B cell (primary cell): ENCODE data around the gene MIOX. TPM values are rescaled to one million over a fixed set of nuclear protein-coding genes. Genes with fewer than 3 reads are reported as not detected.

Experiments
- ATAC-seq: fragments of 200-7000 bp; cut with Tn5 transposase; one replicate; pipeline ENCODE4 v1.10.0; 2021; ENCODE audit warnings: low read depth, mild to moderate bottlenecking, moderate number of reproducible peaks, moderate library complexity
- CTCF ChIA-PET: fragments of 350-600 bp; sonication (Branson Sonifier 250); formaldehyde crosslinking; loops from one replicate; lab custom pipeline; 2021; ENCODE audit warnings: antibody characterized with exemption, inconsistent platforms; lab: Charles Lee
- POLR2A ChIA-PET: fragments of 350-600 bp; sonication (Branson Sonifier 250); formaldehyde crosslinking; loops from one replicate; lab custom pipeline; 2021; ENCODE audit warnings: antibody characterized with exemption; lab: Charles Lee
- DNase-seq: peaks from one replicate; pipeline ENCODE4 v3.0.0; 2013
- H2AFZ ChIP-seq: 2 replicates; pipeline ENCODE4 v1.6.1; 2012; ENCODE audit warnings: mild to moderate bottlenecking, low read depth, low read length; ENCODE audit not compliant: insufficient read depth, poor library complexity, severe bottlenecking
- H3K27ac ChIP-seq, 2 donors: 1 replicate in 1 of 2; 2 replicates in 1 of 2; pipeline ENCODE4 v1.5.1; 2012 to 2013; ENCODE audit warnings: low read length in 2 of 2, mild to moderate bottlenecking in 2 of 2, moderate library complexity in 1 of 2
- H3K27me3 ChIP-seq, 4 experiments: fragments of 200-600 bp in 1 of 4; sonication (generic) in 1 of 4; replicated peaks in 1 of 4; 1 replicate in 2 of 4; 2 replicates in 2 of 4; pipeline versions ENCODE4 v1.6.1 to v1.7.0; 2013 to 2016; ENCODE audit warnings: low read length in 3 of 4, mild to moderate bottlenecking in 2 of 4, mixed read lengths in 1 of 4, moderate library complexity in 1 of 4; ENCODE audit not compliant: insufficient read depth in 4 of 4, control insufficient read depth in 3 of 4; ENCODE audit errors: control extremely low read depth in 1 of 4
- H3K36me3 ChIP-seq, 2 experiments: replicated peaks in 1 of 2; 1 replicate in 1 of 2; 2 replicates in 1 of 2; pipeline versions ENCODE4 v1.6.1 to v1.7.1; 2013; ENCODE audit warnings: low read length in 1 of 2; ENCODE audit not compliant: insufficient read depth in 2 of 2, control insufficient read depth in 1 of 2; ENCODE audit errors: control extremely low read depth in 1 of 2, extremely low read depth in 1 of 2
- H3K4me1 ChIP-seq, 2 donors: fragments of 200-600 bp in 1 of 2; sonication (generic) in 1 of 2; 1 replicate in 1 of 2; 2 replicates in 1 of 2; pipeline versions ENCODE4 v1.5.1 to v1.6.1; 2013 to 2017; ENCODE audit warnings: low read length in 2 of 2; ENCODE audit not compliant: control insufficient read depth in 2 of 2, insufficient read depth in 2 of 2
- H3K4me2 ChIP-seq: replicated peaks from 2 replicates; pipeline ENCODE3; 2012; ENCODE audit warnings: mild to moderate bottlenecking, low read depth, low read length; ENCODE audit not compliant: poor library complexity, severe bottlenecking
- H3K4me3 ChIP-seq, 5 experiments: fragments of 200-600 bp in 1 of 5; sonication (generic) in 1 of 5; 1 replicate in 3 of 5; 2 replicates in 2 of 5; pipeline versions ENCODE4 v1.5.1 to v1.7.0; 2011 to 2016; ENCODE audit warnings: low read length in 4 of 5, mild to moderate bottlenecking in 4 of 5, low read depth in 2 of 5, control low read depth in 1 of 5, moderate library complexity in 1 of 5; ENCODE audit not compliant: insufficient read depth in 1 of 5; ENCODE audit errors: control extremely low read depth in 1 of 5, extremely low read depth in 1 of 5
- H3K79me2 ChIP-seq: fragments of 200-600 bp; sonication (generic); one replicate; pipeline ENCODE4 v1.6.0; 2016; ENCODE audit warnings: low read length; ENCODE audit not compliant: control insufficient read depth, insufficient read depth
- H3K9ac ChIP-seq: fragments of 200-600 bp; sonication (generic); 2 replicates; pipeline ENCODE4 v1.6.1; 2017; ENCODE audit warnings: mild to moderate bottlenecking, low read length, moderate library complexity
- H3K9me3 ChIP-seq, 3 donors: one replicate each; pipeline versions ENCODE4 v1.6.1 to v1.7.1; 2013; ENCODE audit warnings: low read length in 2 of 3; ENCODE audit not compliant: control insufficient read depth in 2 of 3, insufficient read depth in 1 of 3; ENCODE audit errors: control extremely low read depth in 1 of 3
- H4K20me1 ChIP-seq: 2 replicates; pipeline ENCODE4 v1.6.0; 2012; ENCODE audit warnings: mild to moderate bottlenecking, low read length; ENCODE audit not compliant: insufficient read depth, control insufficient read depth, poor library complexity, severe bottlenecking
- H3K27ac Mint-ChIP-seq: one replicate; pipeline ENCODE4 v1.8.0; 2021; ENCODE audit warnings: mixed read lengths
- H3K27me3 Mint-ChIP-seq: one replicate; pipeline ENCODE4 v1.8.0; 2021; ENCODE audit warnings: mixed read lengths
- H3K4me1 Mint-ChIP-seq: one replicate; pipeline ENCODE4 v1.8.0; 2021; ENCODE audit warnings: mixed read lengths
- H3K4me3 Mint-ChIP-seq: one replicate; pipeline ENCODE4 v1.8.0; 2021; ENCODE audit warnings: mixed read lengths
- H3K9me3 Mint-ChIP-seq: one replicate; pipeline ENCODE4 v1.8.0; 2022; ENCODE audit warnings: mixed read lengths; ENCODE audit not compliant: insufficient read depth
- EZH2 ChIP-seq: IDR thresholded peaks from 2 replicates; pipeline ENCODE4 v1.6.1; 2012; ENCODE audit warnings: borderline replicate concordance, low read depth, mild to moderate bottlenecking, moderate library complexity, low read length; ENCODE audit not compliant: insufficient read depth, poor library complexity, severe bottlenecking
- WGBS: methylation state at CpG from one replicate; pipeline ENCODE4 v1.1.5; 2013; ENCODE audit warnings: missing lambda C conversion rate; ENCODE audit not compliant: insufficient coverage; 5-methylcytosine and 5-hydroxymethylcytosine counted together
- intact Hi-C: fragments of 100-400 bp; cut with micrococcal nuclease; formaldehyde crosslinking; loops from one replicate; pipeline ENCODE4 v1.10.0; 2022
- polyA plus RNA-seq: library from polyadenylated mRNA; depleted of rRNA; stranded (reverse); fragments of >200 nt; gene quantifications from 2 replicates; pipeline ENCODE4 v1.2.3, GENCODE V29; 2012
- total RNA-seq, 2 donors: library from RNA; stranded (reverse); fragments of 120-200 nt in 1 of 2; gene quantifications; 1 replicate in 1 of 2; 2 replicates in 1 of 2; pipeline versions ENCODE4 v1.2.3 to v1.2.4, GENCODE V29; 2013 to 2022
- TF ChIP-seq, protein P1 (sequence below): fragments of 200-600 bp; IDR thresholded peaks from one replicate; pipeline ENCODE4 v1.8.0; 2022; ENCODE audit warnings: antibody characterized with exemption, mild to moderate bottlenecking

MIOX gene
- total and polyA plus RNA-seq, 2 donors (not counting 1 experiment from before 2014, with no cell fraction given) = 0.88 TPM; not detected in 1

- Histone ChIP-seq H3K27me3 (peaks cover 0 to 26% (median 7%) of the 10 kb centered on the region in 4 experiments), H3K9ac (peak overlapping the region; percentile 61), H3K36me3 (no peaks in the 10 kb centered on the region), H3K4me2 (peak overlapping the region; percentile 90), H3K27ac (no peak overlapping the region), H4K20me1 (peaks cover 5% of the 10 kb centered on the region), H3K9me3 (peaks cover 0 to 3% (median 0%) of the 10 kb centered on the region in 3 donors), H3K79me2 (peaks cover 4% of the 10 kb centered on the region), H2AFZ (peak overlapping the region; percentile 72), H3K4me3 (peak overlapping the region in 4 of 5 experiments; percentile 24 to 62 (median 51)), H3K4me1 (peaks cover 16 to 31% of the 10 kb centered on the region in 2 donors)
- Mint-ChIP-seq H3K9me3 (no peaks in the 10 kb centered on the region), H3K27me3 (peaks cover 4% of the 10 kb centered on the region), H3K27ac (no peak overlapping the region), H3K4me1 (peaks cover 25% of the 10 kb centered on the region), H3K4me3 (peak overlapping the region; percentile 76)
- 83% methylated on average over 35 of the region's 35 CpGs for WGBS
- intact Hi-C loops = no loop called here
- CTCF ChIA-PET = no interaction called here
- no peak for TF ChIP-seq EZH2
- TF ChIP-seq, protein P1, sequence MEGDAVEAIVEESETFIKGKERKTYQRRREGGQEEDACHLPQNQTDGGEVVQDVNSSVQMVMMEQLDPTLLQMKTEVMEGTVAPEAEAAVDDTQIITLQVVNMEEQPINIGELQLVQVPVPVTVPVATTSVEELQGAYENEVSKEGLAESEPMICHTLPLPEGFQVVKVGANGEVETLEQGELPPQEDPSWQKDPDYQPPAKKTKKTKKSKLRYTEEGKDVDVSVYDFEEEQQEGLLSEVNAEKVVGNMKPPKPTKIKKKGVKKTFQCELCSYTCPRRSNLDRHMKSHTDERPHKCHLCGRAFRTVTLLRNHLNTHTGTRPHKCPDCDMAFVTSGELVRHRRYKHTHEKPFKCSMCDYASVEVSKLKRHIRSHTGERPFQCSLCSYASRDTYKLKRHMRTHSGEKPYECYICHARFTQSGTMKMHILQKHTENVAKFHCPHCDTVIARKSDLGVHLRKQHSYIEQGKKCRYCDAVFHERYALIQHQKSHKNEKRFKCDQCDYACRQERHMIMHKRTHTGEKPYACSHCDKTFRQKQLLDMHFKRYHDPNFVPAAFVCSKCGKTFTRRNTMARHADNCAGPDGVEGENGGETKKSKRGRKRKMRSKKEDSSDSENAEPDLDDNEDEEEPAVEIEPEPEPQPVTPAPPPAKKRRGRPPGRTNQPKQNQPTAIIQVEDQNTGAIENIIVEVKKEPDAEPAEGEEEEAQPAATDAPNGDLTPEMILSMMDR = no peak
- DNase-seq (no peak), ATAC-seq (no peak)
- POLR2A ChIA-PET = no interaction called here
These were observed 4.3 kb upstream of the MIOX start for GRCh38 chr22:50482107-50483074.

GRCh38 chr22:50483106-50483505 is 3.6 kb upstream of the MIOX start:
- TF ChIP-seq EZH2 = no peak
- TF ChIP-seq, protein P1 = no peak
- peak overlapping the region; percentile 26 for H3K4me3 Mint-ChIP-seq
- WGBS = 91% methylated on average over 10 of the region's 10 CpGs
- Histone ChIP-seq H3K36me3 (no peaks in the 10 kb centered on the region), H4K20me1 (peaks cover 5% of the 10 kb centered on the region), H3K4me1 (peaks cover 16 to 31% of the 10 kb centered on the region in 2 donors), H3K4me2 (peak overlapping the region; percentile 5), H2AFZ (no peak overlapping the region), H3K27me3 (peaks cover 0 to 26% (median 7%) of the 10 kb centered on the region in 4 experiments), H3K9ac (no peak overlapping the region), H3K9me3 (peaks cover 0 to 3% (median 0%) of the 10 kb centered on the region in 3 donors), H3K79me2 (peaks cover 4% of the 10 kb centered on the region), H3K27ac (no peak overlapping the region), H3K4me3 (no peak overlapping the region)
- H3K4me1 Mint-ChIP-seq = peaks cover 25% of the 10 kb centered on the region
- POLR2A ChIA-PET = no interaction called here
- DNase-seq = no peak
- H3K27ac Mint-ChIP-seq = no peak overlapping the region
- intact Hi-C loops = no loop called here
- peaks cover 4% of the 10 kb centered on the region for H3K27me3 Mint-ChIP-seq
- H3K9me3 Mint-ChIP-seq = no peaks in the 10 kb centered on the region
- CTCF ChIA-PET = no interaction called here
- ATAC-seq = no peak
